Activated CD4-positive, CD25-positive, alpha-beta regulatory T cell treated with anti-CD3 and anti-CD28 coated beads, Interleukin-2, amount 50 U/mL, for 24 hours (primary cell): ENCODE results near the gene AJUBA.
A peak's percentile ranks its signal among the peaks of the same experiment; 100 is the strongest.
"Not testable (repeated sequence)": the region's sequence is repeated elsewhere in the genome, so short reads cannot be mapped to it uniquely, and the experiment has no call there.

Experiments
- ATAC-seq, 2 donors: fragments of 150-1000 bp; cut with Tn5 transposase; one replicate each; pipeline ENCODE4 v1.10.0; 2021; ENCODE audit warnings: mild to moderate bottlenecking in 1 of 2, moderate library complexity in 1 of 2

The AJUBA gene

GRCh38 chr14:23005451-23006187 is 23.3 kb upstream of the AJUBA start:
- no peak for ATAC-seq

- ATAC-seq = not testable (repeated sequence)
Measured at GRCh38 chr14:23004274-23004673, 21.9 kb upstream of the AJUBA start.

GRCh38 chr14:23002592-23002991 is 20.2 kb upstream of the AJUBA start:
- ATAC-seq = no peak

- no peak for ATAC-seq
Measured at GRCh38 chr14:23000860-23001259, 18.5 kb upstream of the AJUBA start.

- no peak for ATAC-seq
Measured at GRCh38 chr14:22998329-22999012, 16.1 kb upstream of the AJUBA start.

- ATAC-seq = no peak
Measured at GRCh38 chr14:22997676-22998323, 15.4 kb upstream of the AJUBA start.

- no peak for ATAC-seq
Measured at GRCh38 chr14:22996768-22997654, 14.7 kb upstream of the AJUBA start.

GRCh38 chr14:22995889-22996625 is 13.7 kb upstream of the AJUBA start:
- no peak for ATAC-seq

- peak in 1 of 2 donors; percentile 62 for ATAC-seq
Measured at GRCh38 chr14:22994762-22995275, 12.5 kb upstream of the AJUBA start.

- ATAC-seq = no peak
Measured at GRCh38 chr14:22993517-22993916, 11.2 kb upstream of the AJUBA start.

- ATAC-seq = no peak
Measured at GRCh38 chr14:22991852-22992251, 9.5 kb upstream of the AJUBA start.

GRCh38 chr14:22987291-22987690 is 4.9 kb upstream of the AJUBA start:
- no peak for ATAC-seq

- ATAC-seq = peak; percentile 53 to 66
Measured at GRCh38 chr14:22986508-22987054, 4.2 kb upstream of the AJUBA start.

GRCh38 chr14:22985894-22986507 is 3.6 kb upstream of the AJUBA start:
- no peak for ATAC-seq

- no peak for ATAC-seq
Measured at GRCh38 chr14:22984959-22985658, 2.8 kb upstream of the AJUBA start.

- no peak for ATAC-seq
Measured at GRCh38 chr14:22981876-22982476, 375 bp downstream of the AJUBA start.

GRCh38 chr14:22981090-22981875 is 1.1 kb downstream of the AJUBA start:
- ATAC-seq = no peak

- ATAC-seq = peak; percentile 18 to 39
Measured at GRCh38 chr14:22980672-22981089, 1.7 kb downstream of the AJUBA start.
